Dendritic cell treated with granulocyte-macrophage colony-stimulating factor and Interleukin-4, amounts not matched to agents 40 ng/mL and 50 ng/mL, for 4 days (primary cell): ENCODE results near the gene COBL.

Experiments used
- H3K27ac Mint-ChIP-seq: one replicate; pipeline ENCODE4 v1.8.0; 2022; ENCODE audit warnings: mild to moderate bottlenecking, mixed read lengths
- H3K27me3 Mint-ChIP-seq: one replicate; pipeline ENCODE4 v1.8.0; 2022; ENCODE audit warnings: mild to moderate bottlenecking, mixed read lengths
- H3K36me3 Mint-ChIP-seq: one replicate; pipeline ENCODE4 v1.8.0; 2022; ENCODE audit warnings: low read depth, mixed read lengths
- H3K4me1 Mint-ChIP-seq: one replicate; pipeline ENCODE4 v1.8.0; 2022; ENCODE audit warnings: low read depth, mixed read lengths
- H3K4me3 Mint-ChIP-seq: one replicate; pipeline ENCODE4 v1.8.0; 2022; ENCODE audit warnings: mild to moderate bottlenecking, moderate library complexity, mixed read lengths
- H3K9me3 Mint-ChIP-seq: one replicate; pipeline ENCODE4 v1.8.0; 2022; ENCODE audit warnings: mixed read lengths
- intact Hi-C: fragments of 100-400 bp; cut with micrococcal nuclease; formaldehyde crosslinking; loops from one replicate; pipeline ENCODE4 v1.15.0; 2022

COBL gene

GRCh38 chr7:51019191-51019844 is 297.3 kb downstream of the COBL start:
- H3K4me3 Mint-ChIP-seq: no peak overlapping the region
- H3K27me3 Mint-ChIP-seq: no peaks in the 10 kb centered on the region
- no peaks in the 10 kb centered on the region for H3K4me1 Mint-ChIP-seq
- H3K36me3 Mint-ChIP-seq: no peaks in the 10 kb centered on the region
- no peaks in the 10 kb centered on the region for H3K9me3 Mint-ChIP-seq
- no peak overlapping the region for H3K27ac Mint-ChIP-seq
- intact Hi-C loops: no loop called here

GRCh38 chr7:51017576-51018535 is 298.8 kb downstream of the COBL start:
- no peaks in the 10 kb centered on the region for H3K9me3 Mint-ChIP-seq
- intact Hi-C loops: no loop called here
- H3K4me3 Mint-ChIP-seq: no peak overlapping the region
- H3K27ac Mint-ChIP-seq: no peak overlapping the region
- H3K27me3 Mint-ChIP-seq: no peaks in the 10 kb centered on the region
- H3K4me1 Mint-ChIP-seq: no peaks in the 10 kb centered on the region
- no peaks in the 10 kb centered on the region for H3K36me3 Mint-ChIP-seq

- Mint-ChIP-seq H3K4me1 (no peaks in the 10 kb centered on the region), H3K4me3 (no peak overlapping the region), H3K27me3 (no peaks in the 10 kb centered on the region), H3K27ac (no peak overlapping the region), H3K9me3 (no peaks in the 10 kb centered on the region), H3K36me3 (no peaks in the 10 kb centered on the region)
- intact Hi-C loops: no loop called here
These were observed 300.1 kb downstream of the COBL start for GRCh38 chr7:51016546-51016945.

GRCh38 chr7:51015581-51015980 is 301.0 kb downstream of the COBL start:
- H3K4me3 Mint-ChIP-seq: no peak overlapping the region
- H3K36me3 Mint-ChIP-seq: no peaks in the 10 kb centered on the region
- intact Hi-C loops: no loop called here
- H3K27me3 Mint-ChIP-seq: no peaks in the 10 kb centered on the region
- H3K27ac Mint-ChIP-seq: no peak overlapping the region
- no peaks in the 10 kb centered on the region for H3K4me1 Mint-ChIP-seq
- no peaks in the 10 kb centered on the region for H3K9me3 Mint-ChIP-seq

GRCh38 chr7:51014811-51015210 is 301.8 kb downstream of the COBL start:
- Mint-ChIP-seq H3K4me1 (no peaks in the 10 kb centered on the region), H3K27ac (no peak overlapping the region), H3K27me3 (no peaks in the 10 kb centered on the region), H3K4me3 (no peak overlapping the region), H3K36me3 (no peaks in the 10 kb centered on the region), H3K9me3 (no peaks in the 10 kb centered on the region)
- intact Hi-C loops: no loop called here

- intact Hi-C loops: no loop called here
- H3K36me3 Mint-ChIP-seq: no peaks in the 10 kb centered on the region
- H3K27me3 Mint-ChIP-seq: no peaks in the 10 kb centered on the region
- H3K27ac Mint-ChIP-seq: no peak overlapping the region
- H3K9me3 Mint-ChIP-seq: no peaks in the 10 kb centered on the region
- H3K4me1 Mint-ChIP-seq: no peaks in the 10 kb centered on the region
- H3K4me3 Mint-ChIP-seq: no peak overlapping the region
These were observed 302.6 kb downstream of the COBL start for GRCh38 chr7:51013861-51014511.

GRCh38 chr7:51013218-51013786 is 303.3 kb downstream of the COBL start:
- H3K36me3 Mint-ChIP-seq: no peaks in the 10 kb centered on the region

GRCh38 chr7:51012569-51013217 is 303.9 kb downstream of the COBL start:
- intact Hi-C loops: no loop called here
- Mint-ChIP-seq H3K4me3 (no peak overlapping the region), H3K36me3 (no peaks in the 10 kb centered on the region), H3K27me3 (no peaks in the 10 kb centered on the region), H3K9me3 (no peaks in the 10 kb centered on the region), H3K4me1 (no peaks in the 10 kb centered on the region), H3K27ac (no peak overlapping the region)

More at GRCh38 chr7:51013218-51013786, 303.3 kb downstream of the COBL start:
- Mint-ChIP-seq H3K9me3 (no peaks in the 10 kb centered on the region), H3K4me3 (no peak overlapping the region), H3K27ac (no peak overlapping the region), H3K4me1 (no peaks in the 10 kb centered on the region), H3K27me3 (no peaks in the 10 kb centered on the region)
- intact Hi-C loops: no loop called here

GRCh38 chr7:51011710-51012350 is 304.8 kb downstream of the COBL start:
- Mint-ChIP-seq H3K27ac (no peak overlapping the region), H3K36me3 (no peaks in the 10 kb centered on the region), H3K9me3 (no peaks in the 10 kb centered on the region), H3K27me3 (no peaks in the 10 kb centered on the region), H3K4me3 (no peak overlapping the region), H3K4me1 (no peaks in the 10 kb centered on the region)
- intact Hi-C loops: no loop called here

- no peaks in the 10 kb centered on the region for H3K27me3 Mint-ChIP-seq
- no peak overlapping the region for H3K27ac Mint-ChIP-seq
- no peaks in the 10 kb centered on the region for H3K36me3 Mint-ChIP-seq
These were observed 306.1 kb downstream of the COBL start for GRCh38 chr7:51010534-51010933.

GRCh38 chr7:51009716-51010496 is 306.7 kb downstream of the COBL start:
- Mint-ChIP-seq H3K4me1 (no peaks in the 10 kb centered on the region), H3K27ac (no peak overlapping the region), H3K9me3 (no peaks in the 10 kb centered on the region), H3K36me3 (no peaks in the 10 kb centered on the region), H3K4me3 (no peak overlapping the region), H3K27me3 (no peaks in the 10 kb centered on the region)
- intact Hi-C loops: no loop called here

More at GRCh38 chr7:51010534-51010933, 306.1 kb downstream of the COBL start:
- Mint-ChIP-seq H3K4me3 (no peak overlapping the region), H3K4me1 (no peaks in the 10 kb centered on the region), H3K9me3 (no peaks in the 10 kb centered on the region)
- intact Hi-C loops: no loop called here

- no peaks in the 10 kb centered on the region for H3K27me3 Mint-ChIP-seq
- no peak overlapping the region for H3K27ac Mint-ChIP-seq
- intact Hi-C loops: no loop called here
- H3K36me3 Mint-ChIP-seq: no peaks in the 10 kb centered on the region
- H3K4me1 Mint-ChIP-seq: no peaks in the 10 kb centered on the region
- H3K9me3 Mint-ChIP-seq: no peaks in the 10 kb centered on the region
- no peak overlapping the region for H3K4me3 Mint-ChIP-seq
These were observed 308.8 kb downstream of the COBL start for GRCh38 chr7:51007551-51008505.
